ENCODE measurements around the gene NECAP2. TPM values are rescaled to one million over a fixed set of nuclear protein-coding genes. Genes with fewer than 3 reads are reported as not detected.

Gene NECAP2
- total and polyA plus RNA-seq, 2 donors (not counting 3 experiments of a cell fraction or from before 2014, with no cell fraction given), result 101 to 148 TPM

DNA sequence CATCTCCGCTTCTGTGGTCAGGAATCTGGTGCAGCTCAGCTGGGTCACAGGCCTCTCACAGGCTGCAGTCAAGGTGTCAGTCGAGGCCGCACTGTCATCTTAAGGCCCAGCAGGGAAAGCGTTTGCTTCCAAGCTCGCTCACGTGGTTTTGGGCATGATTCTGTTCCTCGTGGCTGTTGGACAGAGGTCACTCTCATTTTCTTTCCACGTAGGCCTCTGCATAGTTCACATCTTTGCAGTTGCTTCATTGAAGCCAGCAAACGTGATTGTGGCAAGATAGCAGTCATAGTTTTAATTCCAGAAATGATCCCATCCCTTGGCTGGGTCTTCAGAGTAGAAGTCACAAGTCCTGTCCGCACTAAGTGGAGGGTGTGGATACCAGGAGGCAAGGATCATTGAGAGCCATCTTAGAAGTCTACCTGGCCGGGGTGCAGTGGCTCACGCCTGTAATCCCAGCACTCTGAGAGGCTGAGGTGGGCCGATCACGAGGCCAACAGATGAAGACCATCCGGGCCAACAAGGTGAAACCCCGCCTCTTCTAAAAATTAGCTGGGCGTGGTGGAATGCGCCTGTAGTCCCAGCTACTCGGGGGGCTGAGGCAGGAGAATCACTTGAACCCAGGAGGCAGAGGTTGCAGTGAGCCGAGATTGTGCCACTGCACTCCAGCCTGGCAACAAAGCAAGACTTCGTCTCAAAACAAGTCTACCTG, 24.5 kb downstream of the NECAP2 start:
- intact Hi-C loops (cut with micrococcal nuclease), result no loop called here
- dilution Hi-C loops (cut with MboI; ENCODE audit: extremely low pct_ligation_motif_present, low sequenced_read_pairs), result no loop called here
- no peaks in the 10 kb centered on the region for H3K9me3 ChIP-seq (replicated peaks; ENCODE audit: control insufficient read depth, insufficient read depth, low read length)
- no peaks in the 10 kb centered on the region for H3K9me1 ChIP-seq (replicated peaks; ENCODE audit: control insufficient read depth, extremely low read depth, insufficient read depth, low read length)
- no peaks in the 10 kb centered on the region for H3K79me2 ChIP-seq (ENCODE audit: control insufficient read depth, insufficient read depth, low read length)
- no peak overlapping the region for H3K4me2 ChIP-seq (ENCODE audit: insufficient read depth, low read length)
- H3K4me1 ChIP-seq (ENCODE audit: control insufficient read depth, extremely low read depth, insufficient read depth, low read length), result no peaks in the 10 kb centered on the region
- H3K4me3 ChIP-seq (replicated peaks in 1 of 3; ENCODE audit: insufficient read depth in 1 of 3, low read depth in 1 of 3, low read length in 3 of 3), result no peak overlapping the region
- peaks cover 3 to 14% of the 10 kb centered on the region in 2 experiments for H3K36me3 ChIP-seq (ENCODE audit: control insufficient read depth in 2 of 2, extremely low read depth in 1 of 2, insufficient read depth in 2 of 2, low read length in 2 of 2)
- FAIRE-seq, result no peak
- no peaks in the 10 kb centered on the region for H3K27me3 ChIP-seq (ENCODE audit: control insufficient read depth in 2 of 2, insufficient read depth in 2 of 2, low read length in 2 of 2)
- H3K9ac ChIP-seq (replicated peaks; ENCODE audit: extremely low read depth, insufficient read depth, low read length), result no peak overlapping the region
- TF ChIP-seq EZH2 (IDR thresholded peaks at IDR 0.05; ENCODE audit: borderline replicate concordance, low read depth, low read length, severe bottlenecking), result no peak
- TF ChIP-seq POLR2AphosphoS5 (IDR thresholded peaks at IDR 0.05; ENCODE audit: insufficient read depth, low read depth, low read length), result no peak
- TF ChIP-seq, protein P1, sequence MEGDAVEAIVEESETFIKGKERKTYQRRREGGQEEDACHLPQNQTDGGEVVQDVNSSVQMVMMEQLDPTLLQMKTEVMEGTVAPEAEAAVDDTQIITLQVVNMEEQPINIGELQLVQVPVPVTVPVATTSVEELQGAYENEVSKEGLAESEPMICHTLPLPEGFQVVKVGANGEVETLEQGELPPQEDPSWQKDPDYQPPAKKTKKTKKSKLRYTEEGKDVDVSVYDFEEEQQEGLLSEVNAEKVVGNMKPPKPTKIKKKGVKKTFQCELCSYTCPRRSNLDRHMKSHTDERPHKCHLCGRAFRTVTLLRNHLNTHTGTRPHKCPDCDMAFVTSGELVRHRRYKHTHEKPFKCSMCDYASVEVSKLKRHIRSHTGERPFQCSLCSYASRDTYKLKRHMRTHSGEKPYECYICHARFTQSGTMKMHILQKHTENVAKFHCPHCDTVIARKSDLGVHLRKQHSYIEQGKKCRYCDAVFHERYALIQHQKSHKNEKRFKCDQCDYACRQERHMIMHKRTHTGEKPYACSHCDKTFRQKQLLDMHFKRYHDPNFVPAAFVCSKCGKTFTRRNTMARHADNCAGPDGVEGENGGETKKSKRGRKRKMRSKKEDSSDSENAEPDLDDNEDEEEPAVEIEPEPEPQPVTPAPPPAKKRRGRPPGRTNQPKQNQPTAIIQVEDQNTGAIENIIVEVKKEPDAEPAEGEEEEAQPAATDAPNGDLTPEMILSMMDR (IDR thresholded peaks at IDR 0.05; ENCODE audit: extremely low read depth in 1 of 2, insufficient read depth in 1 of 2, low read depth in 1 of 2, low read length in 2 of 2), result no peak
- no peak for TF ChIP-seq MYC (IDR thresholded peaks at IDR 0.05; ENCODE audit: low read depth, low read length)
- TF ChIP-seq, protein P2, sequence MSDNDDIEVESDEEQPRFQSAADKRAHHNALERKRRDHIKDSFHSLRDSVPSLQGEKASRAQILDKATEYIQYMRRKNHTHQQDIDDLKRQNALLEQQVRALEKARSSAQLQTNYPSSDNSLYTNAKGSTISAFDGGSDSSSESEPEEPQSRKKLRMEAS (IDR thresholded peaks at IDR 0.05; ENCODE audit: insufficient read depth, insufficient read length), result no peak
- TF ChIP-seq POLR2A (IDR thresholded peaks at IDR 0.05; ENCODE audit: low read depth, low read length), result no peak
- no peak for TF ChIP-seq FOS (IDR thresholded peaks at IDR 0.05; ENCODE audit: borderline replicate concordance, insufficient read depth, low read length)
- DNase-seq (ENCODE audit: low read depth, low spot score), result no peak
- no TSS peak for BruUV-seq (replicated peaks)
- H2AFZ ChIP-seq (ENCODE audit: low read depth, low read length), result no peak overlapping the region
- CTCF ChIA-PET, result no interaction called here
- no peaks in the 10 kb centered on the region for H4K20me1 ChIP-seq (replicated peaks; ENCODE audit: control insufficient read depth, extremely low read depth, insufficient read depth, low read length)
- POLR2A ChIA-PET, result interaction anchor here (0.6 kb wide), 1 partner anchor 29 kb away, joined by 8 read pairs; no protein-coding TSS in a partner anchor
- no peak overlapping the region for H3K27ac ChIP-seq (ENCODE audit: insufficient read depth, low read depth, low read length)
